Renal pelvis (tissue), 4 donors: ENCODE results near the gene SSTR5. TPM values are rescaled to one million over a fixed set of nuclear protein-coding genes. Genes with fewer than 3 reads are reported as not detected.
A peak's percentile ranks its signal among the peaks of the same experiment; 100 is the strongest.
"Not testable (repeated sequence)": the region's sequence is repeated elsewhere in the genome, so short reads cannot be mapped to it uniquely, and the experiment has no call there.

Experiments used
- DNase-seq: peaks from one replicate; pipeline ENCODE4 v3.0.0-alpha.2; 2013
- polyA plus RNA-seq, 3 donors: library from polyadenylated mRNA; unstranded; fragments of 120-200 nt; gene quantifications; one replicate each; pipeline ENCODE4 v1.2.1, GENCODE V29; 2013; ENCODE audit not compliant: insufficient read length in 3 of 3

SSTR5 gene
- polyA plus RNA-seq, 3 donors, result 0.16 to 0.43 (median 0.17) TPM

- DNase-seq, result peak; percentile 70
Measured at GRCh38 chr16:1090620-1091587, 18.4 kb downstream of the SSTR5 start.

DNA sequence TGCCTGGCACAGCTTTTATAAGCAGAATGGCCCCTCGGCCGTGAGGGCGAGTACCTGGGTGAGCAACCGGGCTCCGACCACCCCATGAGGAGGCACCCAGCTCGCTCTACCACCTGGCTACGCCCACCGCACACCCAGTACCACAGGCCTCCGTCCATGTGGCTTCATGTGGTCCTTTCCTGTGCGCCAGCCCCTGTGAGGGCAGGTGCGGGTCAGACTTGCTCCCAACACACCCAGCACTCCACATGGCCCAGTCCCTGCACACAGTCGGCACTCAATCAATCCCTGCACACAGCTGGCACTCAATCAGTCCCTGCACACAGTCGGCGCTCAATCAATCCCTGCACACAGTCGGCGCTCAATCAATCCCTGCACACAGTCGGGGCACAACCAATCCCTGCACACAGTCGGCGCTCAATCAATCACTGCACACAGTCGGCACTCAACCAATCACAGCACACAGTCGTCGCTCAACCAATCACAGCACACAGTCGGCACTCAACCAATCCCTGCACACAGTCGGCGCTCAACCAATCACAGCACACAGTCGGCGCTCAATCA is 19.5 kb downstream of the SSTR5 start:
- DNase-seq, result no peak

GRCh38 chr16:1092685-1093283 is 20.2 kb downstream of the SSTR5 start:
- DNase-seq, result not testable (repeated sequence)

- no peak for DNase-seq
Measured at GRCh38 chr16:1093284-1094123, 21.0 kb downstream of the SSTR5 start.

- no peak for DNase-seq
Measured at GRCh38 chr16:1094124-1094479, 21.6 kb downstream of the SSTR5 start.

GRCh38 chr16:1094601-1095449 is 22.3 kb downstream of the SSTR5 start:
- DNase-seq, result no peak

GRCh38 chr16:1095450-1096168 is 23.1 kb downstream of the SSTR5 start:
- DNase-seq, result no peak

GRCh38 chr16:1096169-1097082 is 23.9 kb downstream of the SSTR5 start, which contains the start of gene C1QTNF8:
Gene C1QTNF8 (minus strand): TSS chr16:1096244. CDS start chr16:1094922, 1,322 bp downstream.
- no peak for DNase-seq

DNA sequence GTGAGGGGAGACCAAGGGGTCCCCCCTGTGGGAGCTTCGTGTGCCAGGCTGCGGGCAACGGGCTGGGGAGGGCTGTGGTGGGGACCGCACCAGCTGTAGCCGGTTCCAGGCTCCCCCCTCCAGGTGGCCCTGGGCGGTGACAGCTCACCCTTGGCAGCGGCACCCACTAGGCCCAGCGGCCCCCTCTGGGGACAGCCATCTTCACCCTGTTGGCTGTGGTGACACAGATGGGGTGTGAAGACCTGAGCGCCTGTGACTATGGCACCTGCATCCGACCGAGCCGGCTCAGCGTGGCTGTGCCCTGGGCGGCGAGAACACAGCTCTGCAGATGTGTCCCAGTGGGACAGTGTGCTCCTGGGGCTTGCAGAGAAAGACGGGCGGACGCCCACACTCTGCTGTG is 24.6 kb downstream of the SSTR5 start:
- no peak for DNase-seq

DNA sequence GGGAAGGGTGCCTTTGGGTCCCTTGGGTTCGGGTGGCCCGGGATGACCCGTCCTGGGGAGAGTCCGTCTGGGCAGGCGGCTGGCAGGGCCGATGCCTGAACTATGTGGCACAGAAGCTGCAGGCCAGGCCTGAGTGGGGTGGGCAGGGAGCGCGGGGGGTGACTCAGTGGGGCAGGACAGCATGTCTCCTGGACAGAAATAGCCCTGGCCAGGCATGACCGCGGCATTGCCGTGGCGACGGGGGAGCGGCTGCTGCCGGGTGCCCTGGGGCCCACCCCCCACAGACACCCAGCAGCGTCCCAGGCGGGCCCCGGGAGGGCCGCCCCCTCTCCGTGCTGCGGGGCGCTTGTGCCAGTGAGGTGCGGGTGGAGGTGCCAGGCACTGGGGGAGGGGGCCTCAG is 25.3 kb downstream of the SSTR5 start:
- DNase-seq, result no peak

- no peak for DNase-seq
Measured at GRCh38 chr16:1098266-1098991, 25.9 kb downstream of the SSTR5 start.

GRCh38 chr16:1099189-1100083 is 26.9 kb downstream of the SSTR5 start:
- no peak for DNase-seq

GRCh38 chr16:1100084-1100800 is 27.7 kb downstream of the SSTR5 start:
- DNase-seq, result no peak

- DNase-seq, result no peak
Measured at GRCh38 chr16:1101133-1101532, 28.6 kb downstream of the SSTR5 start.

DNA sequence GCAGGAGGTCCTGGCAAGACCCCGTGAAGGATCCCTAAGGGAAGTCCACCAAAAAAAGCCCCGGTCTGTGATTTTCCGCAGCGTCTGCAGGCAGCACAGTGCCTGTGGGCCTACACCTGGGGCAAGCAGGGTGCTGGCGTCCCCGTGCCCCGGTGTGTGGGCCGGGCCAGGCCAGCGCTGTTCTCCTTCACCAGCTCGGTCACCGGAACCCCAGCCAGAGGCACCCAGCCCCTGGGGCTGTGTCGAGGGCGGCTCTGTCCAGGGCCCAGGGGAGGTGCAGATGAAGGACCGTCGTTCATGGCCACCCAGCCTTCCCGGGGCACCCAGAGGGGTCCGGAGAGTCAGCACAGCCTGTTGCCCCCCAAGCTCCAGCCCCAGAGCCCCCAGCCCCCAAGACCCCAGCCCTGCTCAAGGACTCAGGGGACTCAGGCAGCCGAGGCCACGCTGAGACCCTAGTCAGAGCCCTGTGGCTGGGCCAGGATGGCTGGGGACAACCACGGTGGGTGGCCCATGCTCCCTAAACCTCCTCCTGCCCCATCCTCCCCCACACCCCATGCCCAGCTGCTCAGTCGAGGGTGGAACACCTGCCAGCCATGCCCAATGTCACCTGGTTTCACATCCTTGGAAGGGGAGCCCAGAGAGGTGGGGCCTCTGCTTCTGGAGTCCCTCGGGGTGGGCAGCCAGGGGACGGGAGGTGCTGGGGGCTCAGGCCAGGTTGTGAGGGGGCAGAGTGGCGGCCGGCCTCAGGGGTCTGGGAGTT is 29.2 kb downstream of the SSTR5 start:
- DNase-seq, result no peak

- DNase-seq, result no peak
Measured at GRCh38 chr16:1102333-1102700, 29.8 kb downstream of the SSTR5 start.
